ENCODE results near the gene ATP5MC3.

ATP5MC3 gene

DNA sequence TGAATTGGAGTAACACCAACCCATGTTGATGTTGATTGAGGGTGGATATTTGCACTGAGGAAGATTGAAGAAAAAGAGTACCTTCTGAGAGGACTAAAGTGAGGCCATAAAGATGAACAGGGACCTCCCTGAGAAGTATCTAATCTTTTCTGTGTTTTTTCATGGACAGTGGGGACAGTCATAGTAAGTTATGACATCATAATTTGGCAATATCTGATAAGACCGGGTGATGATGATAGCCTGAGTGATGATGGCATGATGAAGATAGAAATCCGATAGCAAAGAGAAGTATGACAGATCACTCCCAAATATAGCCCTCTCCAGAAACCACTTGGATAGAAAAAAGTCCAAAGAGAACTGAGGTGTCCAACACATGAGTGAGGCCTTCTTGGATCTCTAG, 2.2 kb upstream of the ATP5MC3 start:
- CTCF ChIA-PET, result interaction anchor here (1.4 to 1.6 kb wide), 2 partner anchors 9 to 68 kb away, joined by 3 to 5 read pairs; no protein-coding TSS in a partner anchor

GRCh38 chr2:175181877-175182308, 383 bp upstream of the ATP5MC3 start:
- TF ChIP-seq, protein P1, sequence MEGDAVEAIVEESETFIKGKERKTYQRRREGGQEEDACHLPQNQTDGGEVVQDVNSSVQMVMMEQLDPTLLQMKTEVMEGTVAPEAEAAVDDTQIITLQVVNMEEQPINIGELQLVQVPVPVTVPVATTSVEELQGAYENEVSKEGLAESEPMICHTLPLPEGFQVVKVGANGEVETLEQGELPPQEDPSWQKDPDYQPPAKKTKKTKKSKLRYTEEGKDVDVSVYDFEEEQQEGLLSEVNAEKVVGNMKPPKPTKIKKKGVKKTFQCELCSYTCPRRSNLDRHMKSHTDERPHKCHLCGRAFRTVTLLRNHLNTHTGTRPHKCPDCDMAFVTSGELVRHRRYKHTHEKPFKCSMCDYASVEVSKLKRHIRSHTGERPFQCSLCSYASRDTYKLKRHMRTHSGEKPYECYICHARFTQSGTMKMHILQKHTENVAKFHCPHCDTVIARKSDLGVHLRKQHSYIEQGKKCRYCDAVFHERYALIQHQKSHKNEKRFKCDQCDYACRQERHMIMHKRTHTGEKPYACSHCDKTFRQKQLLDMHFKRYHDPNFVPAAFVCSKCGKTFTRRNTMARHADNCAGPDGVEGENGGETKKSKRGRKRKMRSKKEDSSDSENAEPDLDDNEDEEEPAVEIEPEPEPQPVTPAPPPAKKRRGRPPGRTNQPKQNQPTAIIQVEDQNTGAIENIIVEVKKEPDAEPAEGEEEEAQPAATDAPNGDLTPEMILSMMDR (IDR thresholded peaks at IDR 0.05; ENCODE audit: control extremely low read depth, extremely low read depth, low read depth, missing control alignments), result no peak
- no peak for DNase-seq (ENCODE audit: extremely low spot score)
- ChIA-PET CTCF (interaction anchor here (2.7 kb wide), 1 partner anchor 10 kb away, joined by 8 read pairs; no protein-coding TSS in a partner anchor), POLR2A (no interaction called here)

More for the DNA sequence above, 2.2 kb upstream of the ATP5MC3 start:
- TF ChIP-seq, protein P1 (IDR thresholded peaks at IDR 0.05; ENCODE audit: control extremely low read depth, extremely low read depth, low read depth, missing control alignments), result no peak
- DNase-seq (ENCODE audit: extremely low spot score), result no peak
- POLR2A ChIA-PET, result no interaction called here

DNA sequence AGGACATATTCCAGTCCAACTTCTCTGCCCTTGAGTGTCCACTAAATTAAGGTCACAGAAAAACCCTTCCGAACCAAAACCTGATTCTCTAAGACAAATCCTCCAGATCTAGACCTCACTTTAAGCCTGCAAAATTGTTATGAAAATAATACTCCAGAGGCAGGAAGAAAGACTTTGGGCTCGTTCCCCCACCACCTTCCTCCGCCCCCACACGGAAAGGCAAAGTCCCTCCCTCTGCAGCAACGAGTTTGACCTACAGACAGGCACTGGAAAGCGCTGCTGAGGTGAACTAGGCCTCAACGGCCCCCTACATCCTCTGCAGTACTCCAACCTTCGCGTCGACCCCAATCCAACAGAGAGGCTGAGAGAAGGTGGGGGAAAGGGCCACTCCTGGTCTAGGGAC, 808 bp downstream of the ATP5MC3 start:
- POLR2A ChIA-PET, result no interaction called here
- CTCF ChIA-PET, result interaction anchor here (2.4 to 2.7 kb wide), 2 partner anchors 9 to 22 kb away, joined by 5 to 8 read pairs; no protein-coding TSS in a partner anchor
- TF ChIP-seq, protein P1 (IDR thresholded peaks at IDR 0.05; ENCODE audit: control extremely low read depth, extremely low read depth, low read depth, missing control alignments), result no peak
- peak; percentile 51 for DNase-seq (ENCODE audit: extremely low spot score)

DNA sequence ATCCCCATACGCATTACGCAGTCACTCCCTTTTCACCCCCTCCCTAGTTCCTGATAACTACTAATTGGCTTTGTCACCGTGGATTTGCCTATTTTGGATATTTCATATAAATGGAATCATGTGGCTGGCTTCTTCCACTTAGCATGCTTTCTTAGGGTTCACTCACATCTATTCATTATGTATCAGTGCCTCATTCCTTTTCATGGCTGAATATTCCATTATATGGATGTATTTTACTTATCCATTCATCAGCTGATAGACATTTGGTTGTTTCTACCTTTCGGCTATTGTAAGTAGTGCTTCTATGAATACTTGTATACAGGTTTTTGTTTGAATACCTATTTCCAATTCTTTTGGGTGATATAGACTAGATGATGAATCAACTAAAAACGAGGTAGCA, 4.9 kb downstream of the ATP5MC3 start:
- CTCF ChIA-PET, result interaction anchor here (1.0 to 4.0 kb wide), 2 partner anchors 10 to 920 kb away, joined by 3 to 16 read pairs; no protein-coding TSS in a partner anchor
- no peak for DNase-seq (ENCODE audit: extremely low spot score)
- TF ChIP-seq, protein P1 (IDR thresholded peaks at IDR 0.05; ENCODE audit: control extremely low read depth, extremely low read depth, low read depth, missing control alignments), result no peak
- POLR2A ChIA-PET, result no interaction called here

- ChIA-PET POLR2A (no interaction called here), CTCF (interaction anchor here (1.0 to 4.0 kb wide), 3 partner anchors 9 to 921 kb away, joined by 3 to 16 read pairs (median 3); no protein-coding TSS in a partner anchor)
- TF ChIP-seq, protein P1 (IDR thresholded peaks at IDR 0.05; ENCODE audit: control extremely low read depth, extremely low read depth, low read depth, missing control alignments), result no peak
- DNase-seq (ENCODE audit: extremely low spot score), result no peak
These were observed 5.6 kb downstream of the ATP5MC3 start for GRCh38 chr2:175175896-175176295.

GRCh38 chr2:175175320-175175719, 6.2 kb downstream of the ATP5MC3 start:
- TF ChIP-seq, protein P1 (IDR thresholded peaks at IDR 0.05; ENCODE audit: control extremely low read depth, extremely low read depth, low read depth, missing control alignments), result no peak
- ChIA-PET POLR2A (no interaction called here), CTCF (interaction anchor here (1.2 kb wide), 1 partner anchor 10 kb away, joined by 3 read pairs; no protein-coding TSS in a partner anchor)
- DNase-seq (ENCODE audit: extremely low spot score), result no peak

All from GM10248 (cell line).